ENCODE measurements around the gene SHD.

- TF ChIP-seq CTCF (conservative IDR thresholded peaks at IDR 0.05; ENCODE audit: low read length) (peak; percentile 78), EZH2phosphoT487 (IDR thresholded peaks at IDR 0.05; ENCODE audit: borderline replicate concordance, low read depth, low read length) (no peak)
Measured at GRCh38 chr19:4267101-4267900, 11.8 kb upstream of the SHD start.
